GM12873 (cell line): ENCODE measurements around the gene UQCRHL.
"Not testable (repeated sequence)": the region's sequence is repeated elsewhere in the genome, so short reads cannot be mapped to it uniquely, and the experiment has no call there.

Experiments
- TF ChIP-seq, protein P1 (sequence below): IDR thresholded peaks from 2 replicates; pipeline ENCODE4 v1.5.1; 2012; ENCODE audit warnings: low read depth, mild to moderate bottlenecking, moderate library complexity, low read length, control low read depth; ENCODE audit not compliant: insufficient read depth; ENCODE audit errors: missing control alignments

Gene UQCRHL

DNA sequence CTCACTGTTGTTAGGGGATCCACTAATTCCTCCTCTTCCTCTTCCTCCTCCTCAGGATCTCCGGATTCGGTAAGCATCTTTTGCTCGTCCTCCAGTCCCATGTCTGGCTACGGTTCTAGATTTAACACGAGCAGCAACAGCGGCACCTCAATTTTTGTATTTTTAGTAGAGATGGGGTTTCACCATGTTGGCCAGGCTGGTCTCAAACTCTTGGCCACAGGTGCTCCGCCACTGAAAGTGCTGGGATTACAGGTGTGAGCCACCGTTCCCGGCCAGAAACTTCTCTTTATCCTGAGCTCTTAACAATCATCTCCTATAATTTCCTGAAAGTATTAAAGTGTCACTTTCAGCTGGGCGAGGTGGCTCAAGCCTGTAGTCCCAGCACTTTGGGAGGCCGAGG lies at the start of gene UQCRHL:
UQCRHL (minus strand) TSS at position 101 of the 400 bp plus-strand sequence; CDS start at position 101, 0 bp downstream.
- TF ChIP-seq, protein P1, sequence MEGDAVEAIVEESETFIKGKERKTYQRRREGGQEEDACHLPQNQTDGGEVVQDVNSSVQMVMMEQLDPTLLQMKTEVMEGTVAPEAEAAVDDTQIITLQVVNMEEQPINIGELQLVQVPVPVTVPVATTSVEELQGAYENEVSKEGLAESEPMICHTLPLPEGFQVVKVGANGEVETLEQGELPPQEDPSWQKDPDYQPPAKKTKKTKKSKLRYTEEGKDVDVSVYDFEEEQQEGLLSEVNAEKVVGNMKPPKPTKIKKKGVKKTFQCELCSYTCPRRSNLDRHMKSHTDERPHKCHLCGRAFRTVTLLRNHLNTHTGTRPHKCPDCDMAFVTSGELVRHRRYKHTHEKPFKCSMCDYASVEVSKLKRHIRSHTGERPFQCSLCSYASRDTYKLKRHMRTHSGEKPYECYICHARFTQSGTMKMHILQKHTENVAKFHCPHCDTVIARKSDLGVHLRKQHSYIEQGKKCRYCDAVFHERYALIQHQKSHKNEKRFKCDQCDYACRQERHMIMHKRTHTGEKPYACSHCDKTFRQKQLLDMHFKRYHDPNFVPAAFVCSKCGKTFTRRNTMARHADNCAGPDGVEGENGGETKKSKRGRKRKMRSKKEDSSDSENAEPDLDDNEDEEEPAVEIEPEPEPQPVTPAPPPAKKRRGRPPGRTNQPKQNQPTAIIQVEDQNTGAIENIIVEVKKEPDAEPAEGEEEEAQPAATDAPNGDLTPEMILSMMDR: not testable (repeated sequence)

DNA sequence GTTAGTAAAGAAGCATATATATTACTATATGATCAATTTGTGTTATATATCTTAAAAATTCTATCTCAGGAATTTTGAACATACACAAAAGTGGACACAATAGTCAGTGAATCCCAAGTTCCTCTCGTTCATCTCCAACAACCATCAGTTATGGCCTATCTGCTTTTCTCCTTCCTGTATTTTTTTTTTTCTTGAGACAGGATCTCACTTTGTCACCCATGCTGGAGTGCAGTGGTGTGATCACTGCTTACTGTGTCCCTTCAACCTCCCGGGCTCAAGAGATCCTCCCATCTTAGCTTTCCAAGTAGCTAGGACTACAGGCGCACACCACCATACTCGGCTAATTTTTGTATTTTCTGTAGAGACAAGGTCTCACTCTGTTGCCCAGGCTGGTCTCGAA lies 49.4 kb upstream of the UQCRHL start:
- TF ChIP-seq, protein P1: no peak

- TF ChIP-seq, protein P1: no peak
These were observed 45.4 kb upstream of the UQCRHL start for GRCh38 chr1:15852828-15853302.

- TF ChIP-seq, protein P1: no peak
These were observed 44.8 kb upstream of the UQCRHL start for GRCh38 chr1:15852036-15852827.

DNA sequence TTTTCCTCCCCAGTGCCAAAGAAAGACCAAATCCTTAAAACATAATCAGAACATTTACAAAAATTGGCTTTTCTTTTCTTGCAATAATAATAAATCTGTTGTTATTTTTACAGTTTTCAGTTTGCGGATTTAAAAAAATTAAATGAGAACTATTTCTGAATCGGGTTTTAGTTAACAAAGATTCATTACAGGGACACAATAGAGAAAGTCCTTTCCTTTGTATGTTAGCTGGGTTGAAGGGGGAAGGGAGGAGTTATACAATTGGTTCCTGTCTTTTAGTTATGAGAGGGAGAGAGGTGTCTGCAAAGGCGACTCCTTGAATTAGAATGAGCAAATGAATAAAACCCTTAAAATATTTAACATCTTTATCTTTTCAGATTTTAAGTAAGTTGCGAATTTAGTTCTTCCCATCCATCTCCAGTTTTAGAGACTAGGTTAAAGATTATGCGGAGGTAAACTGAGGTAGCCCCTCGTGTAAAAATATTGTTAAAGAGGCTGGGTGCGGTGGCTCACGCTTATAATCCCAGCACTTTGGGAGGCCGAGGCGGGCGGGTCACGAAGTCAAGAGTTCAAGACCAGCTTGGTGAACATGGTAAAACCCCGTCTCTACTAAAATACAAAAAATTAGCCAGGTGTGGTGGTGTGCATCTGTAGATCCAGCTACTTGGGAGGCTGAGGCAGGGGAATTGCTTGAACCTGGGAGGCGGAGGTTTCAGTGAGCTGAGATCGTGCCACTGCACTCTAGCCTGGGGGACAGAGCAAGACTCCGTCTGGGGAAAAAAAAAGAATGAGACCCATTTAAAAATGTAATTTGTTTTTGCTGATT lies 44.0 kb upstream of the UQCRHL start:
- TF ChIP-seq, protein P1: no peak

DNA sequence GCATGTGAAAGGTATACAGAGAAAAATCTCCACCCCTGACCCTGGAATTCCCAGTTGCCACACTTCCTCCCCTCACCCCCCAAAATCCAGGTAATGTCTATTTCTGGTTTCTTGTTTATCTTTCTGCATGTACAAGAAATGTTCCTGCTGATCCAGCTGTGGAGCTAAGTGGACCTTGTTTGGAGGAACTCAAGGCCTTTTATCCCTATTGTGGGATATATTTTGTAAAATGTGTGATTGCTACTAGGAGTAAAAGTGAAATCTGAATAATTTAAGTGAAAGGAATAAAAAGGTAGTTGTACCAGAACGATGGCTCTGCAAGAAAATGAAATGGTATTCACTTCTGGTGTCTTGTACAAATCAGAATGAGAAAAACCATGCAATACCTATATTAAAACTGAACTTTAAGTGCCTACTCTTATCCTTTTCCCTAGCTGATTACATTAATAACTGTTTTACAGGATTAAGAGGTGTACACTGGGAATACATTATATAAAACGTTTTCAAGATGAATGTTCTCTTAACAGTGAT lies 43.1 kb upstream of the UQCRHL start:
- TF ChIP-seq, protein P1: no peak
